PC-3 (cell line): ENCODE data around the gene NRG3. TPM values are rescaled to one million over a fixed set of nuclear protein-coding genes. Genes with fewer than 3 reads are reported as not detected.

Experiments
- ATAC-seq: fragments of 200-7000 bp; cut with Tn5 transposase; 2 replicates; pipeline ENCODE4 v1.9.1; 2020; ENCODE audit warnings: mild to moderate bottlenecking, moderate library complexity
- Bru-seq: library from RNA; stranded (reverse); fragments of 400-500 nt; gene quantifications from one replicate; lab custom pipeline; 2021; lab: Mats Ljungman, UMichigan
- BruChase-seq, 2 experiments: library from RNA; stranded (reverse); fragments of 400-500 nt; gene quantifications; one replicate each; lab custom pipeline; 2021; lab: Mats Ljungman, UMichigan
- BruUV-seq: library from RNA; stranded (reverse); fragments of 400-500 nt; replicated peaks from 2 replicates; lab custom pipeline; 2021; lab: Mats Ljungman, UMichigan
- CTCF ChIA-PET: fragments of 300-600 bp; sonication (Branson Sonifier 250); formaldehyde crosslinking; loops from one replicate; lab custom pipeline; 2022; ENCODE audit warnings: antibody characterized with exemption; lab: Charles Lee
- POLR2A ChIA-PET: fragments of 300-600 bp; sonication (Branson Sonifier 250); formaldehyde crosslinking; loops from one replicate; lab custom pipeline; 2022; ENCODE audit warnings: antibody characterized with exemption; ENCODE audit not compliant: unreplicated experiment; lab: Charles Lee
- DNase-seq: peaks from one replicate; pipeline ENCODE4 v3.0.0-alpha.2; 2015
- H2AFZ ChIP-seq: fragments of 300-600 bp; sonication (generic); 2 replicates; pipeline ENCODE4 v1.6.0; 2016; ENCODE audit warnings: antibody characterized with exemption, low read length
- H3F3A ChIP-seq: fragments of 300-600 bp; sonication (generic); one replicate; pipeline ENCODE4 v1.6.0; 2017; ENCODE audit warnings: antibody characterized with exemption, low read length, control low read depth, mild to moderate bottlenecking; ENCODE audit not compliant: unreplicated experiment
- H3K27ac ChIP-seq: fragments of 300-600 bp; sonication (generic); 2 replicates; pipeline ENCODE4 v1.5.1; 2016; ENCODE audit warnings: mild to moderate bottlenecking, low read length
- H3K27me3 ChIP-seq: fragments of 300-600 bp; sonication (generic); 2 replicates; pipeline ENCODE4 v1.6.1; 2016; ENCODE audit warnings: low read length, mixed read lengths
- H3K36me3 ChIP-seq: fragments of 300-600 bp; sonication (generic); 2 replicates; pipeline ENCODE4 v1.6.1; 2016; ENCODE audit warnings: low read depth, mixed run types, low read length, mixed read lengths
- H3K4me1 ChIP-seq: fragments of 300-600 bp; sonication (generic); 2 replicates; pipeline ENCODE4 v1.5.1; 2016; ENCODE audit warnings: low read length; ENCODE audit not compliant: insufficient read depth
- H3K4me2 ChIP-seq: fragments of 300-600 bp; sonication (generic); 2 replicates; pipeline ENCODE4 v1.6.0; 2016; ENCODE audit warnings: low read length
- H3K4me3 ChIP-seq: fragments of 300-600 bp; sonication (generic); 2 replicates; pipeline ENCODE4 v1.5.1; 2016; ENCODE audit warnings: mild to moderate bottlenecking, low read length, mixed read lengths
- H3K79me2 ChIP-seq: fragments of 300-600 bp; sonication (generic); 2 replicates; pipeline ENCODE4 v1.6.1; 2017; ENCODE audit warnings: low read length, mixed read lengths
- H3K9ac ChIP-seq: fragments of 300-600 bp; sonication (generic); 2 replicates; pipeline ENCODE4 v1.6.0; 2016; ENCODE audit warnings: mild to moderate bottlenecking, low read length
- H3K9me2 ChIP-seq: fragments of 300-600 bp; sonication (generic); replicated peaks from 2 replicates; pipeline ENCODE4 v1.6.1; 2016; ENCODE audit warnings: mixed run types, low read length, mixed read lengths
- H3K9me3 ChIP-seq: fragments of 300-600 bp; sonication (generic); 2 replicates; pipeline ENCODE4 v1.6.1; 2016; ENCODE audit warnings: low read length, mixed read lengths
- H4K20me1 ChIP-seq: fragments of 300-600 bp; sonication (generic); 2 replicates; pipeline ENCODE4 v1.6.1; 2016; ENCODE audit warnings: low read length, mixed read lengths
- CTCF ChIP-seq: fragments of 300-600 bp; sonication (generic); conservative IDR thresholded peaks from 2 replicates; pipeline ENCODE4 v1.5.1; 2017; ENCODE audit warnings: antibody characterized with exemption, low read depth, mild to moderate bottlenecking, low read length
- EZH2 ChIP-seq: fragments of 300-600 bp; sonication (generic); IDR thresholded peaks from one replicate; pipeline ENCODE4 v1.6.1; 2017; ENCODE audit warnings: antibody characterized with exemption, mild to moderate bottlenecking, low read length; ENCODE audit not compliant: unreplicated experiment
- EZH2phosphoT487 ChIP-seq: fragments of 300-600 bp; sonication (generic); IDR thresholded peaks from 2 replicates; pipeline ENCODE4 v1.6.1; 2018; ENCODE audit warnings: mild to moderate bottlenecking, antibody characterized with exemption, low read length, borderline replicate concordance
- intact Hi-C: fragments of 100-400 bp; cut with micrococcal nuclease; formaldehyde crosslinking; loops from 2 replicates; pipeline ENCODE4 v1.9.0; 2023
- long read RNA-seq: library from polyadenylated mRNA; unstranded; transcript quantifications from one replicate; pipeline ENCODE4 v2.0.0, GENCODE V29; 2021; ENCODE audit not compliant: unreplicated experiment
- total RNA-seq: library from RNA; depleted of rRNA; stranded (reverse); fragments of >200 nt; gene quantifications from 2 replicates; pipeline ENCODE4 v1.2.3, GENCODE V29; 2014; rRNA removed

Gene NRG3
- not detected in 2 replicates for total RNA-seq
- percentile 1 among the genes with signal in this experiment for Bru-seq, nascent RNA
- percentile 1 among the genes with signal in this experiment for BruChase-seq, experiment 1, labeled RNA remaining after a 6-hour chase
- percentile 1 among the genes with signal in this experiment for BruChase-seq, experiment 2, labeled RNA remaining after a 2-hour chase
- long read RNA-seq = 0 reads

DNA sequence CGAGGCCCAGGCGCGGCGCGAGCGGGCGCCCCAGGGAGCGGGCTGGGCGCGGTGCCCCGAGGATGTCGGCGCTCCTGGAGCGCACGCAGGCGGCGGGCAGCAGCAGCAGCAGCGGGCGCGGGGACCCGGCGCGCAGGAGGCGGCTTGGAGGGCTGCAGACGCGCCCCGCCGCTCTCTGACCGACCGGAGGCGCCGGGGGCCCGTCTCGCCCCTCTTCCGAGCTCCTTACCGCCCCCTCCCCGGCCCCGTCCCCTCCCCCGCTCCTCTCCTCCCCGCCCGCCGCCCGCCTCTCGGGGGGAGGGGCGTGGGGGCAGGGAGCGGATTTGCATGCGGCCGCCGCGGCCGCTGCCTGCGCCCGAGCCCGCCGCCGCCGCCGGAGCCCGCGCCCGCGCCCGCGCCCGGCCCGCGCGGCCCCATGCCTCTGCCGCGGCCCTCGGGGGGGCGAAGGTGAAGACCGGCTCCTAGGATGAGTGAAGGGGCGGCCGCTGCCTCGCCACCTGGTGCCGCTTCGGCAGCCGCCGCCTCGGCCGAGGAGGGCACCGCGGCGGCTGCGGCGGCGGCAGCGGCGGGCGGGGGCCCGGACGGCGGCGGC is at the start of gene NRG3:
Gene NRG3 (plus strand): TSS at position 320 of the 592 bp plus-strand sequence.
- ChIA-PET CTCF (no interaction called here), POLR2A (no interaction called here)
- no peak for ATAC-seq
- Histone ChIP-seq H3K9ac (no peak within 1 kb of the TSS), H3K4me1 (no peaks in the 10 kb centered on the region), H3K79me2 (no peaks in the 10 kb centered on the region), H3K27ac (no peak within 1 kb of the TSS), H3K4me2 (no peak within 1 kb of the TSS), H4K20me1 (no peaks in the 10 kb centered on the region), H3K4me3 (no peak within 1 kb of the TSS), H3K9me2 (no peaks in the 10 kb centered on the region), H3F3A (no peaks in the 10 kb centered on the region), H3K36me3 (no peaks in the 10 kb centered on the region), H3K9me3 (no peaks in the 10 kb centered on the region), H2AFZ (no peak within 1 kb of the TSS), H3K27me3 (no peaks in the 10 kb centered on the region)
- BruUV-seq = no TSS peak
- TF ChIP-seq CTCF (no peak), EZH2phosphoT487 (no peak), EZH2 (no peak)
- intact Hi-C loops = no loop called here
- DNase-seq = no peak

- no peaks in the 10 kb centered on the region for H3F3A ChIP-seq
- no peaks in the 10 kb centered on the region for H3K4me1 ChIP-seq
- no peaks in the 10 kb centered on the region for H3K9me3 ChIP-seq
- H3K36me3 ChIP-seq = no peaks in the 10 kb centered on the region
- no peaks in the 10 kb centered on the region for H4K20me1 ChIP-seq
- H3K27me3 ChIP-seq = no peaks in the 10 kb centered on the region
- ChIA-PET POLR2A (no interaction called here), CTCF (no interaction called here)
- no TSS peak for BruUV-seq
- no peak overlapping the region for H3K4me3 ChIP-seq
- ATAC-seq (no peak), DNase-seq (no peak)
- H3K4me2 ChIP-seq = no peak overlapping the region
- H2AFZ ChIP-seq = no peak overlapping the region
- intact Hi-C loops = no loop called here
- no peaks in the 10 kb centered on the region for H3K79me2 ChIP-seq
- no peak overlapping the region for H3K9ac ChIP-seq
- no peak overlapping the region for H3K27ac ChIP-seq
- no peak for TF ChIP-seq EZH2
- no peak for TF ChIP-seq EZH2phosphoT487
- no peaks in the 10 kb centered on the region for H3K9me2 ChIP-seq
These were observed 46.7 kb upstream of the NRG3 start for GRCh38 chr10:81828251-81828650.

DNA sequence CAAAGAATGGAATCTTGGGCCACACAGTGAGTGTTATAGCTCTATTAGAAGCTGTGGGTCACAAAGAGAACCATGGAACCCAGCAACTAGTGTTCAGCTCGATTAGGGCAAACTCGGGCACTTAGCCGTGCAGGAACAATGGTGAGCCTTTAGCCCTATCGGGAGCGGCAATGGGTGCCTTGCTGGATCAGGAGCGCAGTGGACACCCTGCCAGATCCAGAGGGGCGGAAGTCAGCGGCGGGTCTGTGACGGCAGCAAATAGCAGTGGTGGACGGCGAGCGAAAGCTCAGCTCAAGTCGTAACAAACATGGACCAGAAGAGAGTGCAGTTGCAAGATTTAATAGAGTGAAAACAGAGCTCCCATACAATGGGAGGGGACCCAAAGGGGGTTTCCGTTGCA is 43.9 kb upstream of the NRG3 start:
- ChIA-PET POLR2A (no interaction called here), CTCF (no interaction called here)
- no peak for DNase-seq
- H3K9ac ChIP-seq = no peak overlapping the region
- H3K27me3 ChIP-seq = no peaks in the 10 kb centered on the region
- no peak overlapping the region for H3K27ac ChIP-seq
- H3K9me2 ChIP-seq = no peaks in the 10 kb centered on the region
- H4K20me1 ChIP-seq = no peaks in the 10 kb centered on the region
- no peak overlapping the region for H3K4me2 ChIP-seq
- no peak for TF ChIP-seq EZH2phosphoT487
- TF ChIP-seq CTCF = no peak
- no peak for TF ChIP-seq EZH2
- intact Hi-C loops = no loop called here
- no TSS peak for BruUV-seq
- H3K4me3 ChIP-seq = no peak overlapping the region
- no peaks in the 10 kb centered on the region for H3K36me3 ChIP-seq
- no peak for ATAC-seq
- no peaks in the 10 kb centered on the region for H3K4me1 ChIP-seq
- no peaks in the 10 kb centered on the region for H3K79me2 ChIP-seq
- H3K9me3 ChIP-seq = no peaks in the 10 kb centered on the region
- H3F3A ChIP-seq = no peaks in the 10 kb centered on the region
- H2AFZ ChIP-seq = no peak overlapping the region
